ENCODE data around the gene ADAP1. TPM values are rescaled to one million over a fixed set of nuclear protein-coding genes. Genes with fewer than 3 reads are reported as not detected.

The ADAP1 gene
- total and polyA plus RNA-seq, 2 of the 13 experiments (the other 11 are each of a cell fraction or from before 2014, with no cell fraction given) = 10.5 to 24.6 TPM

GRCh38 chr7:983004-983615 lies 28.6 kb upstream of the ADAP1 start, which contains the start of gene CYP2W1 (continued):
- TF ChIP-seq ZNF280D (CRISPR knock-in tag; IDR thresholded peaks at IDR 0.05) (no peak), FOSL2 (CRISPR knock-in tag; IDR thresholded peaks at IDR 0.05) (peak; percentile 31; the same call in 1 of the 2 replicates), ZNF513 (CRISPR knock-in tag; conservative IDR thresholded peaks at IDR 0.05) (no peak), ZNF292 (CRISPR knock-in tag; IDR thresholded peaks at IDR 0.05; ENCODE audit: borderline replicate concordance, low read depth) (no peak), SMAD3 (CRISPR knock-in tag; IDR thresholded peaks at IDR 0.05) (0 out of 2 replicates have a peak, but pooled peaks have one; percentile 31), MZF1 (CRISPR knock-in tag; IDR thresholded peaks at IDR 0.05; ENCODE audit: borderline replicate concordance) (no peak), ZNF7 (CRISPR knock-in tag; IDR thresholded peaks at IDR 0.05) (no peak; the same call in 1 of the 2 replicates), ZBTB37 (CRISPR knock-in tag; IDR thresholded peaks at IDR 0.05) (no peak), ZSCAN20 (CRISPR knock-in tag; IDR thresholded peaks at IDR 0.05; ENCODE audit: borderline replicate concordance) (peak; percentile 48), NR1H2 (CRISPR knock-in tag; IDR thresholded peaks at IDR 0.05; ENCODE audit: borderline replicate concordance, low read depth) (no peak), ZNF713 (CRISPR knock-in tag; IDR thresholded peaks at IDR 0.05) (no peak), JUN (CRISPR knock-in tag; IDR thresholded peaks at IDR 0.05) (no peak), ZNF839 (CRISPR knock-in tag; IDR thresholded peaks at IDR 0.05; ENCODE audit: borderline replicate concordance) (no peak), NR2F1 (CRISPR knock-in tag; IDR thresholded peaks at IDR 0.05) (no peak), SKI (IDR thresholded peaks at IDR 0.05; ENCODE audit: partially characterized antibody) (no peak), ATF7-NPFF (CRISPR knock-in tag; IDR thresholded peaks at IDR 0.05; ENCODE audit: low read depth) (no peak), SIN3B (IDR thresholded peaks at IDR 0.05; ENCODE audit: low read length) (no peak), HOXA9 (CRISPR knock-in tag; IDR thresholded peaks at IDR 0.05; ENCODE audit: borderline replicate concordance) (0 out of 2 replicates have a peak, but pooled peaks have one; percentile 29), ADNP (CRISPR knock-in tag; IDR thresholded peaks at IDR 0.05) (no peak), ZNF720 (CRISPR knock-in tag; IDR thresholded peaks at IDR 0.05) (no peak), ZBTB46 (CRISPR knock-in tag; IDR thresholded peaks at IDR 0.05; ENCODE audit: borderline replicate concordance) (no peak), ZFP36L1 (CRISPR knock-in tag; IDR thresholded peaks at IDR 0.05) (no peak), ZNF891 (CRISPR knock-in tag; IDR thresholded peaks at IDR 0.05) (no peak)
